GM06990 (cell line): Measurements from ENCODE around the gene SPACA7.

Experiments used
- DNase-seq: peaks from one replicate; pipeline ENCODE4 v3.0.0-alpha.2; 2011; ENCODE audit not compliant: insufficient read length; ENCODE audit errors: extremely low read depth
- H3K27me3 ChIP-seq: replicated peaks from 2 replicates; pipeline ENCODE4 v1.6.0; 2011; ENCODE audit warnings: low read length; ENCODE audit not compliant: control insufficient read depth, insufficient read depth
- H3K36me3 ChIP-seq: 2 replicates; pipeline ENCODE4 v1.5.1; 2011; ENCODE audit warnings: low read length; ENCODE audit not compliant: control insufficient read depth, insufficient read depth
- H3K4me3 ChIP-seq: replicated peaks from 2 replicates; pipeline ENCODE4 v1.5.1; 2011; ENCODE audit warnings: low read depth, mild to moderate bottlenecking, control low read depth, low read length
- CTCF ChIP-seq: IDR thresholded peaks from 2 replicates; pipeline ENCODE4 v1.5.1; 2011; ENCODE audit warnings: low read length, control low read depth, mild to moderate bottlenecking, inconsistent platforms; ENCODE audit not compliant: insufficient read depth, poor library complexity, severe bottlenecking

SPACA7 gene

GRCh38 chr13:112434032-112434431 lies 57.9 kb downstream of the SPACA7 start:
- no peaks in the 10 kb centered on the region for H3K36me3 ChIP-seq
- DNase-seq, result no peak
- H3K27me3 ChIP-seq, result no peaks in the 10 kb centered on the region
- H3K4me3 ChIP-seq, result no peak overlapping the region
- TF ChIP-seq CTCF, result no peak

GRCh38 chr13:112434937-112435523 lies 58.9 kb downstream of the SPACA7 start:
- Histone ChIP-seq H3K36me3 (no peaks in the 10 kb centered on the region), H3K4me3 (no peak overlapping the region), H3K27me3 (no peaks in the 10 kb centered on the region)
- DNase-seq, result no peak
- no peak for TF ChIP-seq CTCF

- H3K36me3 ChIP-seq, result no peaks in the 10 kb centered on the region
- no peak overlapping the region for H3K4me3 ChIP-seq
- no peak for DNase-seq
- TF ChIP-seq CTCF, result no peak
- no peaks in the 10 kb centered on the region for H3K27me3 ChIP-seq
Observed at GRCh38 chr13:112435973-112436372, 59.8 kb downstream of the SPACA7 start.

GRCh38 chr13:112438094-112438493 lies 61.9 kb downstream of the SPACA7 start:
- Histone ChIP-seq H3K4me3 (no peak overlapping the region), H3K27me3 (no peaks in the 10 kb centered on the region), H3K36me3 (no peaks in the 10 kb centered on the region)
- TF ChIP-seq CTCF, result no peak
- DNase-seq, result no peak

GRCh38 chr13:112438515-112438914 lies 62.4 kb downstream of the SPACA7 start:
- no peak for TF ChIP-seq CTCF
- Histone ChIP-seq H3K4me3 (no peak overlapping the region), H3K36me3 (no peaks in the 10 kb centered on the region), H3K27me3 (no peaks in the 10 kb centered on the region)
- no peak for DNase-seq

- Histone ChIP-seq H3K4me3 (no peak overlapping the region), H3K27me3 (no peaks in the 10 kb centered on the region), H3K36me3 (no peaks in the 10 kb centered on the region)
- TF ChIP-seq CTCF, result no peak
- DNase-seq, result no peak
Observed at GRCh38 chr13:112441226-112441625, 65.1 kb downstream of the SPACA7 start.
